GM21381 (cell line): ENCODE data around the gene LRRC59.
"Not testable (repeated sequence)": the region's sequence is repeated elsewhere in the genome, so short reads cannot be mapped to it uniquely, and the experiment has no call there.

Experiments
- ATAC-seq: cut with Tn5 transposase; IDR thresholded peaks from one replicate; pipeline ENCODE4 v1.9.1; 2021; ENCODE audit warnings: mild to moderate bottlenecking, moderate library complexity; ENCODE audit not compliant: unreplicated experiment

LRRC59 gene

GRCh38 chr17:50397111-50397918 lies at the start of gene LRRC59:
Gene LRRC59, minus strand, starts transcription at chr17:50397523. Its CDS starts 206 bp downstream, at chr17:50397317.
- ATAC-seq: peak; percentile 97

DNA sequence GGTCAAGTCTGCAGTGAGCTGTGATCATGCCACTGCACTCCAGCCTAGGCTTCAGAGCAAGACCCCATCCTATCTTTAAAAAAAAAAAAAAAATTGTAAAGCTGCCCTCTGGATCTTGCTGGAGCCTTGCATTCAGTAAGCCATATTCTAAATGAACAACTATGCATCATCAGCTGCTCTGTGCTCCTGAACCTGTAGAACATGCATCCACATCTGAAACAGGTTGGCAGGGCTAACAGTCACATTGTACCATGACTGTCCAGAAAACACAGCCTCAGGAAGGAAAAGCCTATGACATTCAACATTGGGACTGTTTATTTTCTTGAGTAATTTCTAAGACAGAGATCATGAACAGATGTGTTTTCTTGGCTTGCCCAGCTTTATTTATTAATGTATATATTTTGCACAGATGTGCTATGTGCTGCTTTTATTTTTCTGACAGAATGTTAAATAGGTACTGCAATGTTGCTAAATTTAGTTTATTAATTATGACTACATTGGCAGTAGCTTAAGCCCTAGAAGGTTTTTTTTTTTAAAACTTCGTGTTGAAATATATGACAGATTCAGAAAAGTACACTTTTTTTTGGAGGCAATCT lies 48.5 kb upstream of the LRRC59 start:
- no peak for ATAC-seq

DNA sequence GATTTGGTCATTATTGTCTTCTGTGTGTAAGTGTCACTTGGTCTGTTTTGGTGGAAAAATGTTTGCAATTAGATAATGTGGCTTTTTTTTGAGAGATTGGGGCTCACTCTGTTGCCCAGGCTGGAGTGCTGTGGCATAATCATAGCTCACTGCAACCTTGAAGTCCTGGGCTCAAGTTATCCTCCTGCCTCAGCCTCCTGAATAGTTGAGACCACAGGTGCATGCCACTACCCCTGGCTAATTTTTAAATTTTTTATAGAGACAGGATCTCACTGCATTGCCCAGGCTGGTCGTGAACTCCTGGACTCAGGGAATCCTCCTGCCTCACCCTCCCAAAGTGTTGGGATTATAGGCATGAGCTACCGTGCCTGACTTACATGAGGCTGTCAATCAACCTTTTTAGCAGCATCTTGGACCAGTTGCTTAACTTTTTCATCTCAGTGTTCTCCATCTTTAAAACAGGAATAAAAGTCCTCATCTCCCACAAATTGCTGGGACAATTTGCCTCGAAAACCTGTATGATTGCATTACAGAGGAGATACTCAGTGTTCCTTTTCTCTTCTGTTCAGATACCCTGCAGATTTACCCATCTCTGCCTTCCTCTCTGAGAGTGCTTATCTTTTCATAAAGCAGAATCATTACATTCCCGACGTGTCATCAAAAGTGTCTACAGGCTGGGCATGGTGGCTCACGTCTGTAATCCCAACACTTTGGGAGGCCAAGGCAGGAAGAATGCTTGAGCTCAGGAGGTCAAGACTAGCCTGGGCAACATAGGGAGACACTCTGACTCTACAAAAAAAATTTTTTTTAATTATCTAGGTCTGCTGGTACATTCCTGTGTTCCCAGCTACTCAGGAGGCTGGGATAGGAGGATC lies 47.8 kb upstream of the LRRC59 start:
- no peak for ATAC-seq

DNA sequence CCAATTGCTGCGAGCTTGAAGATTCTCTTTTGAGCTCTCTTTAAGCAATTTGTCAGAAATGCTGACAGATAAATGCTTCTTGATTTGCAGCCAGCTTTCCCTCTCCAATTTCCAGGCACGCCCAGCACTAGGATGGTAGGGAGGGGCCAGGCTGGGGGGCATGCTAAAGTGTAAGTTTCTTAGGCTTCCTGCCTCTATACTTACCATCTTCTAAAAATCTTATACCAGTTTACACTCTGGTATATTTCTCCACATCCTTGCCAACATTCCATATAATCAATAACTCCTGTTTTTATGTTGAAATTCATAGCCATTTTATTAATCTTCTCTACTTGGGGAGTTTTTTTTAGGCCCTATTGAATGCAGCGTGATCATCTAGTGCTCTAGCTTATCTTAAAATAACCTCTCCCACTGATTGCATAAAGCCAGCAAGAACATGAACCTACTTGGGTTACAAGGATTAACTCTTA lies 46.2 kb upstream of the LRRC59 start:
- no peak for ATAC-seq

- ATAC-seq: no peak
Measured at GRCh38 chr17:50440838-50441829, 43.8 kb upstream of the LRRC59 start.

DNA sequence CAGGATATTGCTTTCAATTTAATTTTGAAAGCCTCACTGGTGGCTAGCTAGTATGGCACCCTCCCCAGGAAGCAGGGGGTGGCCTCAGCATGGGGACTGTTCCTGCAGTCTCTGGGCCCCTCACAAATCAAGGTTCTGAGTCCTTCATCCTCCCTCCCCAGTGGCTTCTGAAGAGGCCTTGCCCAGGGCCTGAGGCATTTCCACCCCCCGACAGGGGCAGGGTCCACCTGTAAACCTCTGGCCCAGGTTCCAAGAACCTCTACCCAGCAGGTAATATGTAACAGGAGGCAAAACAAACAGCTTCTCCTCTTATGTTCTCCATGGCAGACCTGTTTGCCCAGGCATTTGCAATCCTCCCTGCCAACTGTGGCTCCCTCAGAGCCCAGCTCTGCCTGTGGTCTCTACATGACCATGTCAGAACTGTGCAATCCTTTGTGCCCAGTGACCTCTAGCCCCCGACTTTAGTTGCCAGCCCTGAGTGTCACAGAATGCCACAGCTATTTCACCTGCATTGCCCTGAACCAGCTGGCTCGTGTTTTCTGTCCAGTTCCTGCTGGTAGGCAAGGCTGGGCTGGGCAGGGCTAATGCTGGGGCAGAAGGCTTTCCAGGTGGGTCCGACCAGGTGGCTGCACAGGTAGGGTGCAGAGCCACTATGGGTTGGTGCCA lies 43.0 kb upstream of the LRRC59 start:
- no peak for ATAC-seq

DNA sequence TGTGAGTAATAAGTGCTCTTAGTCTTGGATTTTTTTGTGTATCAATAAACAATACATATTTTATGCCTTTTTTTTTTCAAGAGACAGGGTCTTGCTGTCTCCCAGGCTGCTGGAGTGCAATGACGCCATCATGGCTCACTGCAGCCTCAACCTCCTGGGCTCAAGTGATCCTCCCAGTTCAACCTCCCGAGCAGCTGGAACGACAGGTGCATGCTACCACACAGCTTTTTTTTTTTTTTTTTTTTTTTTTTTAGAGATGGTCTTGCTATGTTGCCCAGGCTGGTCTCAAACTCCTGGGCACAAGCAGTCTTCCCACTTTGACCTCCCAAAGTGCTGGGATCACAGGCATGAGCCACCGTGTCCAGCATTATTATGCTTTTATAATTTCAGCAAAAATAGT lies 41.7 kb upstream of the LRRC59 start:
- ATAC-seq: no peak

GRCh38 chr17:50437409-50437808 lies 40.1 kb upstream of the LRRC59 start:
- ATAC-seq: no peak

- no peak for ATAC-seq
Measured at GRCh38 chr17:50432125-50432762, 34.9 kb upstream of the LRRC59 start.

- ATAC-seq: no peak
Measured at GRCh38 chr17:50430821-50431618, 33.7 kb upstream of the LRRC59 start.

GRCh38 chr17:50429793-50430192 lies 32.5 kb upstream of the LRRC59 start:
- no peak for ATAC-seq

DNA sequence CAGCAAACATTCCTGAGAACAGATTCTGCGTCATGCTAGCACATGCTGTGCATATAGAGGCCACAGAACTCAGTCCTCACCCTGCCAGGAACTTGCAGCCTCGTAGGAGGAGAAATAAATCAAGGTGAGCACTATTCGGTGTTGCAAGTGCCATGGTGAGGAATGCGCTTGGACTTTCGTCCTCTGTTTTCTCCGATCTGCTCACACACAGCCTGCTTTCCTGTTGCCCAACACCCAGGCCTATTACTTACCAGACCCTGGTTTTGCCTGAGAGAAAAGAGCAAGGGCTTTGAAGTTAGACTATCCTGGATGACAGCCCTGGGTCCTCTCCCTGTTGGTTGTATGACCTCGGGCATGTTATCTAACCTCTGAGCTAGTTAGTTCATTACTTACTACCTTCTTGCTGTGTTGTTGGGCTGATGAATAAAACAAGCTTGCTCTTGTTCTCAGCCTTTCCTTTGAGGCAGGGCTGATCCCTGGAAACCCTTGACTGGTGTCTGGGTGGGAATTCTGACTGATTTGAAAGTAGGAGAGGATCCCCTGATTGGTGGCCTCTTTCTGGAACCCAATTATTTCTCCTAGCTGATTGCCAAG lies 31.6 kb upstream of the LRRC59 start:
- no peak for ATAC-seq

- ATAC-seq: not testable (repeated sequence)
Measured at GRCh38 chr17:50428126-50428525, 30.8 kb upstream of the LRRC59 start.

- no peak for ATAC-seq
Measured at GRCh38 chr17:50426814-50427787, 29.8 kb upstream of the LRRC59 start.

- ATAC-seq: no peak
Measured at GRCh38 chr17:50426472-50426782, 29.1 kb upstream of the LRRC59 start.

- no peak for ATAC-seq
Measured at GRCh38 chr17:50425682-50426471, 28.6 kb upstream of the LRRC59 start, which contains the start of gene ACSF2. Gene ACSF2, plus strand, starts transcription at chr17:50426218. Its CDS starts 44 bp downstream, at chr17:50426262.
